ENCODE data around the gene F10. TPM values are rescaled to one million over a fixed set of nuclear protein-coding genes. Genes with fewer than 3 reads are reported as not detected.

F10 gene
- total and polyA plus RNA-seq, 4 donors = 85.3 to 199 (median 117) TPM

- DNase-seq (ENCODE audit: low spot score) = no peak
- Histone ChIP-seq H3K36me3 (ENCODE audit: control insufficient read depth in 4 of 4, insufficient read depth in 3 of 4, low read depth in 1 of 4, low read length in 3 of 4) (peaks cover 0 to 18% (median 9%) of the 10 kb centered on the region in 4 donors), H3K9ac (ENCODE audit: low read depth in 1 of 2, low read length in 2 of 2) (no peak overlapping the region), H3K27ac (ENCODE audit: low read depth in 1 of 2, low read length in 2 of 2) (no peak overlapping the region), H3K9me3 (ENCODE audit: control insufficient read depth in 4 of 4, low read length in 3 of 4) (no peaks in the 10 kb centered on the region), H3K4me3 (ENCODE audit: low read depth in 1 of 3, low read length in 3 of 3) (no peak overlapping the region), H3K27me3 (ENCODE audit: control insufficient read depth in 4 of 4, insufficient read depth in 4 of 4, low read length in 3 of 4) (no peaks in the 10 kb centered on the region), H3K4me1 (ENCODE audit: control insufficient read depth in 4 of 4, insufficient read depth in 4 of 4, low read length in 3 of 4) (peaks cover 0 to 14% (median 7%) of the 10 kb centered on the region in 4 donors)
- no peak for TF ChIP-seq SP1 (IDR thresholded peaks at IDR 0.05)
- TF ChIP-seq ATF3 (IDR thresholded peaks at IDR 0.05) = no peak
- no peak for TF ChIP-seq HNF4A (conservative IDR thresholded peaks at IDR 0.05)
- no peak for TF ChIP-seq RXRA (IDR thresholded peaks at IDR 0.05)
- no peak for TF ChIP-seq CTCF (IDR thresholded peaks at IDR 0.05; ENCODE audit: low read depth, low read length, missing input control)
- no peak for TF ChIP-seq RAD21 (IDR thresholded peaks at IDR 0.05)
- whole genome bisulfite sequencing = 56% methylated on average over 25 of the region's 25 CpGs
These were observed 40.4 kb downstream of the F10 start for GRCh38 chr13:113162783-113163685.

GRCh38 chr13:113164492-113164891 lies 41.9 kb downstream of the F10 start:
- TF ChIP-seq RXRA (IDR thresholded peaks at IDR 0.05) (no peak), CTCF (IDR thresholded peaks at IDR 0.05; ENCODE audit: low read depth, low read length, missing input control) (no peak), EGR1 (IDR thresholded peaks at IDR 0.05; ENCODE audit: low read depth in 2 of 2) (no peak)
- 85% methylated on average over 12 of the region's 12 CpGs for WGBS
- Histone ChIP-seq H3K4me3 (ENCODE audit: low read depth in 1 of 3, low read length in 3 of 3) (no peak overlapping the region), H3K4me1 (ENCODE audit: control insufficient read depth in 4 of 4, insufficient read depth in 4 of 4, low read length in 3 of 4) (peaks cover 0 to 8% (median 2%) of the 10 kb centered on the region in 4 donors), H3K27ac (ENCODE audit: low read depth in 1 of 2, low read length in 2 of 2) (no peak overlapping the region), H3K36me3 (ENCODE audit: control insufficient read depth in 4 of 4, insufficient read depth in 3 of 4, low read depth in 1 of 4, low read length in 3 of 4) (peaks cover 0 to 20% (median 9%) of the 10 kb centered on the region in 4 donors), H3K9ac (ENCODE audit: low read depth in 1 of 2, low read length in 2 of 2) (no peak overlapping the region), H3K27me3 (ENCODE audit: control insufficient read depth in 4 of 4, insufficient read depth in 4 of 4, low read length in 3 of 4) (no peaks in the 10 kb centered on the region), H3K9me3 (ENCODE audit: control insufficient read depth in 4 of 4, low read length in 3 of 4) (no peaks in the 10 kb centered on the region)
- DNase-seq (ENCODE audit: low spot score) = no peak

GRCh38 chr13:113166266-113166665 lies 43.7 kb downstream of the F10 start:
- Histone ChIP-seq H3K4me3 (ENCODE audit: low read depth in 1 of 3, low read length in 3 of 3) (no peak overlapping the region), H3K27me3 (ENCODE audit: control insufficient read depth in 4 of 4, insufficient read depth in 4 of 4, low read length in 3 of 4) (no peaks in the 10 kb centered on the region), H3K4me1 (ENCODE audit: control insufficient read depth in 4 of 4, insufficient read depth in 4 of 4, low read length in 3 of 4) (peaks cover 0 to 6% (median 3%) of the 10 kb centered on the region in 4 donors), H3K9me3 (ENCODE audit: control insufficient read depth in 4 of 4, low read length in 3 of 4) (no peaks in the 10 kb centered on the region), H3K36me3 (ENCODE audit: control insufficient read depth in 4 of 4, insufficient read depth in 3 of 4, low read depth in 1 of 4, low read length in 3 of 4) (peaks cover 0 to 25% (median 7%) of the 10 kb centered on the region in 4 donors), H3K27ac (ENCODE audit: low read depth in 1 of 2, low read length in 2 of 2) (no peak overlapping the region), H3K9ac (ENCODE audit: low read depth in 1 of 2, low read length in 2 of 2) (no peak overlapping the region)
- no peak for DNase-seq (ENCODE audit: low spot score)
- WGBS = 88% methylated on average over 10 of the region's 10 CpGs
- TF ChIP-seq HNF4G (IDR thresholded peaks at IDR 0.05) = no peak
- no peak for TF ChIP-seq YY1 (IDR thresholded peaks at IDR 0.05)
- TF ChIP-seq TAF1 (conservative IDR thresholded peaks at IDR 0.05) = no peak
- TF ChIP-seq SP1 (IDR thresholded peaks at IDR 0.05) = no peak
- TF ChIP-seq FOXA1 (IDR thresholded peaks at IDR 0.05) = no peak
- TF ChIP-seq EGR1 (IDR thresholded peaks at IDR 0.05; ENCODE audit: low read depth in 2 of 2) = no peak
- no peak for TF ChIP-seq CTCF (IDR thresholded peaks at IDR 0.05; ENCODE audit: low read depth, low read length, missing input control)
- no peak for TF ChIP-seq HNF4A (conservative IDR thresholded peaks at IDR 0.05)
- TF ChIP-seq MAX (IDR thresholded peaks at IDR 0.05) = no peak
- TF ChIP-seq ZBTB33 (IDR thresholded peaks at IDR 0.05) = no peak
